PC-3 (cell line): Measurements from ENCODE around the gene IQGAP1. TPM values are rescaled to one million over a fixed set of nuclear protein-coding genes. Genes with fewer than 3 reads are reported as not detected.

Source experiments
- ATAC-seq: fragments of 200-7000 bp; cut with Tn5 transposase; 2 replicates; pipeline ENCODE4 v1.9.1; 2020; ENCODE audit warnings: mild to moderate bottlenecking, moderate library complexity
- BruUV-seq: library from RNA; stranded (reverse); fragments of 400-500 nt; replicated peaks from 2 replicates; lab custom pipeline; 2021; lab: Mats Ljungman, UMichigan
- CTCF ChIA-PET: fragments of 300-600 bp; sonication (Branson Sonifier 250); formaldehyde crosslinking; loops from one replicate; lab custom pipeline; 2022; ENCODE audit warnings: antibody characterized with exemption; lab: Charles Lee
- POLR2A ChIA-PET: fragments of 300-600 bp; sonication (Branson Sonifier 250); formaldehyde crosslinking; loops from one replicate; lab custom pipeline; 2022; ENCODE audit warnings: antibody characterized with exemption; ENCODE audit not compliant: unreplicated experiment; lab: Charles Lee
- DNase-seq: peaks from one replicate; pipeline ENCODE4 v3.0.0-alpha.2; 2015
- H2AFZ ChIP-seq: fragments of 300-600 bp; sonication (generic); 2 replicates; pipeline ENCODE4 v1.6.0; 2016; ENCODE audit warnings: antibody characterized with exemption, low read length
- H3F3A ChIP-seq: fragments of 300-600 bp; sonication (generic); one replicate; pipeline ENCODE4 v1.6.0; 2017; ENCODE audit warnings: antibody characterized with exemption, low read length, control low read depth, mild to moderate bottlenecking; ENCODE audit not compliant: unreplicated experiment
- H3K27ac ChIP-seq: fragments of 300-600 bp; sonication (generic); 2 replicates; pipeline ENCODE4 v1.5.1; 2016; ENCODE audit warnings: mild to moderate bottlenecking, low read length
- H3K27me3 ChIP-seq: fragments of 300-600 bp; sonication (generic); 2 replicates; pipeline ENCODE4 v1.6.1; 2016; ENCODE audit warnings: low read length, mixed read lengths
- H3K36me3 ChIP-seq: fragments of 300-600 bp; sonication (generic); 2 replicates; pipeline ENCODE4 v1.6.1; 2016; ENCODE audit warnings: low read depth, mixed run types, low read length, mixed read lengths
- H3K4me1 ChIP-seq: fragments of 300-600 bp; sonication (generic); 2 replicates; pipeline ENCODE4 v1.5.1; 2016; ENCODE audit warnings: low read length; ENCODE audit not compliant: insufficient read depth
- H3K4me2 ChIP-seq: fragments of 300-600 bp; sonication (generic); 2 replicates; pipeline ENCODE4 v1.6.0; 2016; ENCODE audit warnings: low read length
- H3K4me3 ChIP-seq: fragments of 300-600 bp; sonication (generic); 2 replicates; pipeline ENCODE4 v1.5.1; 2016; ENCODE audit warnings: mild to moderate bottlenecking, low read length, mixed read lengths
- H3K79me2 ChIP-seq: fragments of 300-600 bp; sonication (generic); 2 replicates; pipeline ENCODE4 v1.6.1; 2017; ENCODE audit warnings: low read length, mixed read lengths
- H3K9ac ChIP-seq: fragments of 300-600 bp; sonication (generic); 2 replicates; pipeline ENCODE4 v1.6.0; 2016; ENCODE audit warnings: mild to moderate bottlenecking, low read length
- H3K9me2 ChIP-seq: fragments of 300-600 bp; sonication (generic); replicated peaks from 2 replicates; pipeline ENCODE4 v1.6.1; 2016; ENCODE audit warnings: mixed run types, low read length, mixed read lengths
- H3K9me3 ChIP-seq: fragments of 300-600 bp; sonication (generic); 2 replicates; pipeline ENCODE4 v1.6.1; 2016; ENCODE audit warnings: low read length, mixed read lengths
- H4K20me1 ChIP-seq: fragments of 300-600 bp; sonication (generic); 2 replicates; pipeline ENCODE4 v1.6.1; 2016; ENCODE audit warnings: low read length, mixed read lengths
- EZH2 ChIP-seq: fragments of 300-600 bp; sonication (generic); IDR thresholded peaks from one replicate; pipeline ENCODE4 v1.6.1; 2017; ENCODE audit warnings: antibody characterized with exemption, mild to moderate bottlenecking, low read length; ENCODE audit not compliant: unreplicated experiment
- EZH2phosphoT487 ChIP-seq: fragments of 300-600 bp; sonication (generic); IDR thresholded peaks from 2 replicates; pipeline ENCODE4 v1.6.1; 2018; ENCODE audit warnings: mild to moderate bottlenecking, antibody characterized with exemption, low read length, borderline replicate concordance
- intact Hi-C: fragments of 100-400 bp; cut with micrococcal nuclease; formaldehyde crosslinking; loops from 2 replicates; pipeline ENCODE4 v1.9.0; 2023
- total RNA-seq: library from RNA; depleted of rRNA; stranded (reverse); fragments of >200 nt; gene quantifications from 2 replicates; pipeline ENCODE4 v1.2.3, GENCODE V29; 2014
- TF ChIP-seq, protein P1 (sequence below): fragments of 300-600 bp; sonication (generic); conservative IDR thresholded peaks from 2 replicates; pipeline ENCODE4 v1.5.1; 2017; ENCODE audit warnings: antibody characterized with exemption, low read depth, mild to moderate bottlenecking, low read length

Gene IQGAP1
- total RNA-seq, 1 experiment from 2014 or later, result 139 TPM

DNA sequence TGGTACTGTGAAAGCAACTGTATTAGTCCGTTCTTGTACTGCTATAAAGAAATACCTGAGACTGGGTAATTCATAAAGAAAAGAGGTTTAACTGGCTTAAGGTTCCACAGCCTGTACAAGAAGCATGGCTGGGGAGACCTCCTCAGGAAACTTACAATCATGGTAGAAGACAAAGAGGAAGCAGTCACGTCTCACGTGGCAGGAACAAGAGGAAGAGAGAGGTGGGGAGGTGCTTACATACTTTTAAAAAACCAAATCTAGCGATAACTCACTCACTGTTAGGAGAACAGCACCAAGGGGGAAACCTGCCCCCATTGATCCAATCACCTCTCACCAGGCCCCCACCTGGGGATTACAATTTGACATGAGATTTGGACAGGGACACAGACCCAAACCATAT, 48.9 kb downstream of the IQGAP1 start:
- BruUV-seq, result no TSS peak
- Histone ChIP-seq H2AFZ (no peak overlapping the region), H4K20me1 (no peaks in the 10 kb centered on the region), H3K9me3 (no peaks in the 10 kb centered on the region), H3K36me3 (peaks cover 18% of the 10 kb centered on the region; the same call in 1 of the 2 replicates), H3K79me2 (no peaks in the 10 kb centered on the region), H3K27ac (no peak overlapping the region), H3K9ac (no peak overlapping the region), H3K4me3 (no peak overlapping the region), H3K4me1 (no peaks in the 10 kb centered on the region), H3K27me3 (no peaks in the 10 kb centered on the region), H3K9me2 (no peaks in the 10 kb centered on the region), H3F3A (no peaks in the 10 kb centered on the region), H3K4me2 (no peak overlapping the region)
- TF ChIP-seq, protein P1, sequence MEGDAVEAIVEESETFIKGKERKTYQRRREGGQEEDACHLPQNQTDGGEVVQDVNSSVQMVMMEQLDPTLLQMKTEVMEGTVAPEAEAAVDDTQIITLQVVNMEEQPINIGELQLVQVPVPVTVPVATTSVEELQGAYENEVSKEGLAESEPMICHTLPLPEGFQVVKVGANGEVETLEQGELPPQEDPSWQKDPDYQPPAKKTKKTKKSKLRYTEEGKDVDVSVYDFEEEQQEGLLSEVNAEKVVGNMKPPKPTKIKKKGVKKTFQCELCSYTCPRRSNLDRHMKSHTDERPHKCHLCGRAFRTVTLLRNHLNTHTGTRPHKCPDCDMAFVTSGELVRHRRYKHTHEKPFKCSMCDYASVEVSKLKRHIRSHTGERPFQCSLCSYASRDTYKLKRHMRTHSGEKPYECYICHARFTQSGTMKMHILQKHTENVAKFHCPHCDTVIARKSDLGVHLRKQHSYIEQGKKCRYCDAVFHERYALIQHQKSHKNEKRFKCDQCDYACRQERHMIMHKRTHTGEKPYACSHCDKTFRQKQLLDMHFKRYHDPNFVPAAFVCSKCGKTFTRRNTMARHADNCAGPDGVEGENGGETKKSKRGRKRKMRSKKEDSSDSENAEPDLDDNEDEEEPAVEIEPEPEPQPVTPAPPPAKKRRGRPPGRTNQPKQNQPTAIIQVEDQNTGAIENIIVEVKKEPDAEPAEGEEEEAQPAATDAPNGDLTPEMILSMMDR, result no peak
- TF ChIP-seq EZH2phosphoT487 (no peak), EZH2 (no peak)
- CTCF ChIA-PET, result no interaction called here
- ATAC-seq, result no peak
- intact Hi-C loops, result no loop called here
- POLR2A ChIA-PET, result no interaction called here
- DNase-seq, result no peak

DNA sequence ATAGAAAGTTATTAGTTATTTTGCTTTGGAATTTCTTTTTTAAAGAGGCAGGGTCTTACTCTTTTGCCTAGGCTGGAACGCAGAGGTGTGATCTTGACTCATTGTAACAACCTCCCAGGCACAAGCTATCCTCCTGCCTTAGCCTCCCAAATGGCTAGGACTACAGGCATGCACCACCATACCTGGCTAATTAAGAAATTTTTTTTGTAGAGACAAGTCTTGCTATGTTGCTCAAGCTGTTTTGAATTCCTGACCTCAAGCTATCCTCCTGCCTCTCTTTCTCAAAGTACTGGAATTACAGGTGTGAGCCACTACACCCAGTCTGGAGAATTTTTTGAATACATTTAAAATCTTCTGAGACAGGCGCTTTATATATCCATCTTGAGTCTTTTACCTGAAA, 49.5 kb downstream of the IQGAP1 start:
- H3K4me1 ChIP-seq, result no peaks in the 10 kb centered on the region
- no peak for ATAC-seq
- intact Hi-C loops, result no loop called here
- no peak overlapping the region for H3K27ac ChIP-seq
- no peak for DNase-seq
- H3K4me3 ChIP-seq, result no peak overlapping the region
- H3K4me2 ChIP-seq, result no peak overlapping the region
- no peak overlapping the region for H3K9ac ChIP-seq
- H3F3A ChIP-seq, result no peaks in the 10 kb centered on the region
- ChIA-PET POLR2A (no interaction called here), CTCF (no interaction called here)
- H3K36me3 ChIP-seq, result peaks cover 21% of the 10 kb centered on the region; the same call in 1 of the 2 replicates
- no peak overlapping the region for H2AFZ ChIP-seq
- H3K9me2 ChIP-seq, result no peaks in the 10 kb centered on the region
- H3K27me3 ChIP-seq, result no peaks in the 10 kb centered on the region
- no peak for TF ChIP-seq EZH2
- TF ChIP-seq, protein P1, result no peak
- TF ChIP-seq EZH2phosphoT487, result no peak
- H3K9me3 ChIP-seq, result no peaks in the 10 kb centered on the region
- H3K79me2 ChIP-seq, result no peaks in the 10 kb centered on the region
- BruUV-seq, result no TSS peak
- H4K20me1 ChIP-seq, result no peaks in the 10 kb centered on the region

DNA sequence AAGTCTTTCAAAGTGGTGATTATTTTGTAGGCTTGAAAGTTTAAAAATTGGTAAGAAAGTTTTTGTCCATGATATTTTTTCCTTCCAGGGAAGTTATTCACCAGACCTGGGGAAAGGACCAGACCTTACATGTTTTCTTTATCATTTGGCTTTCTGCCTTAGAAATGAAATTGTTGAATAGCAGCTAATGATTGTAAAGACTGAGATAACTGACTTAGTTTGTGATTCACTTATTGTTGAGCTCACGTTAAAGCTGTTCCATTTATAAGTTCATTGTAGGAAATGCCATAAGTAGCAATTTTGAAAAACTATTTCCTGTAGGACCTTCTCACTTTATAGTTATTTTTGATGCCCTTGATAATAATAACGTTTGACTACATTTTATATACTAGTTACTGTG, 51.9 kb downstream of the IQGAP1 start:
- BruUV-seq, result no TSS peak
- Histone ChIP-seq H2AFZ (no peak overlapping the region), H3K9ac (no peak overlapping the region), H3K27me3 (no peaks in the 10 kb centered on the region), H4K20me1 (no peaks in the 10 kb centered on the region), H3K79me2 (no peaks in the 10 kb centered on the region), H3K36me3 (peaks cover 16% of the 10 kb centered on the region; the same call in 1 of the 2 replicates), H3K9me3 (no peaks in the 10 kb centered on the region), H3K27ac (no peak overlapping the region), H3K9me2 (no peaks in the 10 kb centered on the region), H3K4me3 (no peak overlapping the region), H3K4me2 (no peak overlapping the region), H3F3A (no peaks in the 10 kb centered on the region), H3K4me1 (no peaks in the 10 kb centered on the region)
- CTCF ChIA-PET, result no interaction called here
- POLR2A ChIA-PET, result no interaction called here
- no peak for DNase-seq
- TF ChIP-seq EZH2phosphoT487 (no peak), EZH2 (no peak)
- TF ChIP-seq, protein P1, result no peak
- no peak for ATAC-seq
- intact Hi-C loops, result no loop called here
